Right cardiac atrium (tissue), 5 donors: Measurements from ENCODE around the gene PTPRS. TPM values are rescaled to one million over a fixed set of nuclear protein-coding genes. Genes with fewer than 3 reads are reported as not detected.

Experiments
- ATAC-seq, 2 donors: fragments of 200-7000 bp; cut with Tn5 transposase; one replicate each; pipeline versions ENCODE4 v1.8.0 to v1.9.1; 2020; ENCODE audit warnings: moderate library complexity in 2 of 2, mild to moderate bottlenecking in 1 of 2
- DNase-seq, 3 donors: peaks; one replicate each; pipeline ENCODE4 v3.0.0-alpha.2; 2020
- H3K27ac ChIP-seq: one replicate; pipeline ENCODE4 v1.5.1; 2013; ENCODE audit warnings: mild to moderate bottlenecking, low read length, control low read depth, moderate library complexity
- H3K27me3 ChIP-seq: one replicate; pipeline ENCODE4 v1.6.1; 2013; ENCODE audit not compliant: control insufficient read depth, insufficient read depth
- H3K4me1 ChIP-seq: one replicate; pipeline ENCODE4 v1.6.1; 2013; ENCODE audit warnings: low read length; ENCODE audit not compliant: control insufficient read depth, insufficient read depth
- H3K4me3 ChIP-seq: one replicate; pipeline ENCODE4 v1.5.1; 2013; ENCODE audit warnings: low read length, control low read depth
- H3K9me3 ChIP-seq: one replicate; pipeline ENCODE4 v1.6.1; 2013; ENCODE audit warnings: low read length; ENCODE audit not compliant: control insufficient read depth
- WGBS: extraction: QIAGEN DNeasy Blood & Tissue Kit; methylation state at CpG from one replicate; pipeline ENCODE4 v1.1.7; 2013; 5-methylcytosine and 5-hydroxymethylcytosine counted together
- intact Hi-C, 4 donors: fragments of 100-400 bp; cut with DNase I; formaldehyde crosslinking; loops; one replicate each; pipeline versions ENCODE4 v1.11.0 to v1.14.0; 2022 to 2023
- polyA plus RNA-seq: library from polyadenylated mRNA; stranded (reverse); fragments of 200-250 nt; gene quantifications from one replicate; pipeline ENCODE4 v1.2.3, GENCODE V29; 2013
- total RNA-seq, 4 donors: library from RNA; stranded (reverse); fragmentation: NEBNext Ultra II Directional; extraction: Animal tissue kit (Norgen Biotek cat#: 25700); gene quantifications; one replicate each; pipeline ENCODE4 v1.2.1, GENCODE V29; 2021
- donor health status: healthy with polysubstance abuse.
- donor health status: DM: no; HTN: yes; CAD: no.
- donor health status: DM: no; HTN: no; CAD: no.
- donor health status: DM: no; HTN: yes; CAD: no; lungs with severe emphysema.
- donor health status: DM: yes; HTN: yes; CAD: no.

Gene PTPRS
- total and polyA plus RNA-seq, 5 donors: 31.9 to 153 (median 125) TPM

DNA sequence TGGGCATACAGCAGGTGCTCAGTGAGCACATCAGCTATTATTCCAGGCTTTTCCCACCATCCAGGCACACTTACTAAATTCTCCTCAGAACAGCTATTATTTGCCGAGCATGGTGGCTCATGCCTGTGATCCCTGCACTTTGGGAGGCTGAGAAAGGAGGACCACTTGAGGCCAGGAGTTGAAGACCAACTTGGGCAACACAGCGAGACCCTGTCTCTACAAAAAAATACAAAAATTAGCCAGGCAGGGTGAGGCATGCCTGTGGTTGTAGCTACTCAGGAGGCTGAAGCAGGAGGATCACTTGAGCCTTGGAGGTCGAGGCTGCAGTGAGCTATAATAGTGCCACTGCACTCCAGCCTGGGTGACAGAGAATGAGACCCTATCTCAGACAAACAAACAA lies 35.4 kb downstream of the PTPRS start:
- Histone ChIP-seq H3K9me3 (no peaks in the 10 kb centered on the region), H3K27me3 (no peaks in the 10 kb centered on the region), H3K4me1 (no peaks in the 10 kb centered on the region), H3K27ac (no peak overlapping the region), H3K4me3 (no peak overlapping the region)
- no peak for ATAC-seq
- WGBS: 87% methylated on average over 3 of the region's 3 CpGs
- DNase-seq: no peak
- intact Hi-C loops: no loop called here

GRCh38 chr19:5304486-5304885 lies 36.1 kb downstream of the PTPRS start:
- Histone ChIP-seq H3K27ac (no peak overlapping the region), H3K9me3 (no peaks in the 10 kb centered on the region), H3K27me3 (no peaks in the 10 kb centered on the region), H3K4me3 (no peak overlapping the region), H3K4me1 (no peaks in the 10 kb centered on the region)
- DNase-seq: no peak
- no peak for ATAC-seq
- WGBS: 85% methylated on average over 6 of the region's 6 CpGs
- intact Hi-C loops: no loop called here

GRCh38 chr19:5303208-5303607 lies 37.4 kb downstream of the PTPRS start:
- no peak overlapping the region for H3K4me3 ChIP-seq
- ATAC-seq (no peak), DNase-seq (no peak)
- no peaks in the 10 kb centered on the region for H3K9me3 ChIP-seq
- WGBS: 89% methylated on average over 7 of the region's 7 CpGs
- H3K27me3 ChIP-seq: no peaks in the 10 kb centered on the region
- no peak overlapping the region for H3K27ac ChIP-seq
- intact Hi-C loops: no loop called here
- H3K4me1 ChIP-seq: no peaks in the 10 kb centered on the region

- Histone ChIP-seq H3K27me3 (no peaks in the 10 kb centered on the region), H3K27ac (no peak overlapping the region), H3K4me3 (no peak overlapping the region), H3K4me1 (no peaks in the 10 kb centered on the region), H3K9me3 (no peaks in the 10 kb centered on the region)
- ATAC-seq: no peak
- intact Hi-C loops: no loop called here
- WGBS: 78% methylated on average over 9 of the region's 9 CpGs
- no peak for DNase-seq
These were observed 38.2 kb downstream of the PTPRS start for GRCh38 chr19:5302396-5302795.

DNA sequence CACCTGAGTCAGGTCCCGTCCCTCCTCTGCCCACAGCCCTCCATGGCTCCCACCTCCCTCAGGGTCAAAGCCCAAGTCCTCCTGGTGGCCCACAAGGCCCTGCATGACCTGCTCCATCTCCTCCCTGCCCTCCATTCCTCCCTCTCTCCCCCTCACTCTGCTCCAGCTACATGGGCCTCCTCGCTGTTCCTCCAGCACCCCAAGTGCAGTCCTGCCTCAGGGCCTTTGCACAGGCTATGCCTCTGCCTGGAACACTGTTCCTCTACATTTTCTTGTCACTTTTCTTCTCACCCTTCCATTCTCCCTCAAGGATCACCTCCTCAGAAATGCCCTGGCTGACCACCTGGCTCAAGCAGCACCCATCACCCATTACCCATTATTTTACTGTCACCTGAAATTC lies 41.5 kb downstream of the PTPRS start:
- Histone ChIP-seq H3K4me1 (no peaks in the 10 kb centered on the region), H3K27ac (no peak overlapping the region), H3K4me3 (no peak overlapping the region), H3K27me3 (no peaks in the 10 kb centered on the region), H3K9me3 (no peaks in the 10 kb centered on the region)
- intact Hi-C loops: no loop called here
- no peak for DNase-seq
- no peak for ATAC-seq
- WGBS: 92% methylated on average over 2 of the region's 2 CpGs

DNA sequence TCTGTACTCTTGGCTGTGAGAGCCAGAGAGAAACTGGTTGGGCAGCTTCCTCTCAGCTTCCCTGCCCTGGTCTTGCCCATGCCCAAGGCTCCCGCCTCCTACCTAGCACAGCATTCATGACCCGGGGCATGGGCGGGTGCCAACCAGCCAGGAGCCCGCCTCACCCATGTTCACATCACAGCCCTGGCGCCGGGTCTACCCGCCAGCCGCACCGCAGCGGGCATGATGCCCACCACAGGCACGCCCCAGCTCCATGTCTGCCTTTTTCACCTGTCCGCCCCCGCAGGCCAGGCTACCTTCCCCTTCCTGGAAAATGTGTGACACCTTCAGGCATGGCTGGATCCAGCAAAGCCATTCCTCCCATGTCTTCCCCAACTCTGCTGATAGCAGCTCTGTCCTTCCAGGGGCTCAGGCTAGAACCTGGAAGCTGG lies 42.1 kb downstream of the PTPRS start:
- 94% methylated on average over 13 of the region's 13 CpGs for WGBS
- intact Hi-C loops: no loop called here
- H3K27me3 ChIP-seq: no peaks in the 10 kb centered on the region
- DNase-seq: no peak
- no peaks in the 10 kb centered on the region for H3K9me3 ChIP-seq
- ATAC-seq: no peak
- no peaks in the 10 kb centered on the region for H3K4me1 ChIP-seq
- H3K4me3 ChIP-seq: no peak overlapping the region
- H3K27ac ChIP-seq: no peak overlapping the region

GRCh38 chr19:5297272-5297669 lies 43.3 kb downstream of the PTPRS start:
- H3K4me1 ChIP-seq: no peaks in the 10 kb centered on the region
- DNase-seq: no peak
- H3K27me3 ChIP-seq: no peaks in the 10 kb centered on the region
- 95% methylated on average over 6 of the region's 6 CpGs for WGBS
- no peak for ATAC-seq
- no peak overlapping the region for H3K27ac ChIP-seq
- H3K9me3 ChIP-seq: no peaks in the 10 kb centered on the region
- no peak overlapping the region for H3K4me3 ChIP-seq
- intact Hi-C loops: no loop called here

DNA sequence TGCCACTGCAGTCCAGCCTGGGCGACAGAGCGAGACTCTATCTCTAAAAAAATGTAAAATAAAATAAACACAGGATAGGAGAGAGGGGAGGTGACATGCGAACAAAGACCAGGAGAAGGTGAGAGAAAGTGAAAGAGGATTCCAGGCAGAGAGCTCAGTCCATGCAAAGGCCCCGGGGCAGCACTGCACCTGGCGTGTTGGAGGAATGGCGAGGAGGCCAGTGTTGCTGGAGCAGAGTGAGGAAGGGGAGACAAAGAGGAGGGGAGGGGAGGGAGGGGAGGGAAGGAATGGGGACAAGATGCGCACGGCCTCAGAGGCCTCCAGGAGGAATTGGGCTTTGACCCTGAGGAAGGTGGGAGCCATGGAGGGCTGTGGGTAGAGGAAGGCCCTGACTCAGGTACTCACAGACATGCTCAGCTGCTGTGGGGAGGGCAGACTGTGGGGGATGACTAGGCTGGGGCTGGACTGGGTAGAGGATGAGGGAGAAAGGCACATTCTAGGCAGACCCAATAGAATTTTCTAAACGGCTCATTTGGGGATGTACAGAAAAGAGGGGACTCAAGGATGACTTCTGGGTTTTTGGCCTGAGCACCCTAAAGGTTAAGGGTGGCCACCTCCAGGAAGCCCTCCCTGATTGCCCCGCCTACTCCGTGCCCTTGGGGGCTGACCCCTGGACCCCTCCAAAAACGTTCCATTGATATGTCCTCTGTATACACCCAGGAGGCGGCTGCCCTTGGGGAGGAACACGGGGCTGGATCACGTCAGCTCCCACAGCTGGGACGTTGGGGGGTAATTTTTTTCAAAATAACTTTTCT lies 43.9 kb downstream of the PTPRS start:
- Histone ChIP-seq H3K27ac (no peak overlapping the region), H3K27me3 (no peaks in the 10 kb centered on the region), H3K4me3 (no peak overlapping the region), H3K4me1 (no peaks in the 10 kb centered on the region), H3K9me3 (no peaks in the 10 kb centered on the region)
- DNase-seq: no peak
- ATAC-seq: no peak
- WGBS: 86% methylated on average over 16 of the region's 16 CpGs
- intact Hi-C loops: no loop called here

- H3K4me3 ChIP-seq: no peak overlapping the region
- no peaks in the 10 kb centered on the region for H3K27me3 ChIP-seq
- no peak overlapping the region for H3K27ac ChIP-seq
- 94% methylated on average over 6 of the region's 6 CpGs for WGBS
- no peaks in the 10 kb centered on the region for H3K9me3 ChIP-seq
- DNase-seq (no peak), ATAC-seq (no peak)
- H3K4me1 ChIP-seq: no peaks in the 10 kb centered on the region
- intact Hi-C loops: no loop called here
These were observed 44.6 kb downstream of the PTPRS start for GRCh38 chr19:5296021-5296420.

DNA sequence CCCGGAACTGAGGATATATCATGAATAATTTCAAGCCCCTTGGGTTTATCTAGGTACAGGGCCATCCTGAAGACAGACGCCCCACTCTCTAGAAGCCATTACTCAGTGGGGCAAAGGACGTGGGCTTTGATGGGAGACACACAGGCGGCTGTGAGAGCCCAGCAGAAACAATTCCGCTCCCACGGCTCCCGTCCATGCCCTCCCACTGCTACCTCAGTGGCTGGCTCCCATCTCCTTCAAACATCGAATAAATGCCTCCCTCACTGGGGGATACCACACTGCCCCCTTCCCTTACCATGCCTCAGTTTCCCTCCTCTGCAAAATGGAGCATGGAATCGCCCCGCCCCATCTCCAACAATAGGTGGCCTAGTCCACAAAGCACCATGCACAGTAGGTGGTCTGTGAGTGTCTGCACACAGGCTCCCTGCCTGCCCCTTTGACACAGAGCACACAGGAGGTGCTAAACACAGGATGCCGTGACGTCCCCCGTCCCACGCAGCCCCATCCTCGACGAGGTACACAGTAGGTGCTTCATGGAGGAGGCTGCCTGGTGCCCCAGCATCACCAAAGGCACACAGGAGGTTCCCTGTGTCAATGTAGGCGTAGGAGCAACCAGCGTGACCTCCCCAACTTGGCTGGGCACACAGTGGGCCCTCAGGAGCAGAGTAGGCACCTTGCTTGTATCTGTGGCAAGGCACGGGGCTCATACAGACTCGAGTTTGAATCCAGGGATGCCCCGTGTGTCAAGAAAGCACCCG lies 46.0 kb downstream of the PTPRS start:
- ATAC-seq: no peak
- no peak overlapping the region for H3K4me3 ChIP-seq
- H3K27me3 ChIP-seq: no peaks in the 10 kb centered on the region
- no peaks in the 10 kb centered on the region for H3K4me1 ChIP-seq
- no peak for DNase-seq
- intact Hi-C loops: no loop called here
- H3K9me3 ChIP-seq: no peaks in the 10 kb centered on the region
- no peak overlapping the region for H3K27ac ChIP-seq
- 78% methylated on average over 22 of the region's 22 CpGs for WGBS

- Histone ChIP-seq H3K27ac (no peak overlapping the region), H3K9me3 (no peaks in the 10 kb centered on the region), H3K4me1 (no peaks in the 10 kb centered on the region), H3K27me3 (no peaks in the 10 kb centered on the region), H3K4me3 (peak overlapping the region; percentile 55)
- WGBS: under 1% methylated on average over 47 of the region's 47 CpGs
- DNase-seq (peak; percentile 49 to 78 (median 74)), ATAC-seq (peak; percentile 55 to 71)
- intact Hi-C loops: no loop called here
These were observed 46.8 kb downstream of the PTPRS start for GRCh38 chr19:5293612-5294378.
